Erythroblast (primary cell): Measurements from ENCODE around the gene CIT.

Source experiments
- GATA1 ChIP-seq: IDR thresholded peaks from 2 replicates; pipeline ENCODE4 v1.6.1; 2011; ENCODE audit warnings: low read depth, mild to moderate bottlenecking, control low read depth, low read length, moderate library complexity
- POLR2A ChIP-seq: IDR thresholded peaks from 2 replicates; pipeline ENCODE4 v1.6.1; 2011; ENCODE audit warnings: mild to moderate bottlenecking, low read length

- no peak for TF ChIP-seq POLR2A
- no peak for TF ChIP-seq GATA1
Observed at GRCh38 chr12:119692997-119693396, 184.1 kb downstream of the CIT start.
